HG03135 (cell line): ENCODE measurements around the gene SUV39H2.
"Not testable (repeated sequence)": the region's sequence is repeated elsewhere in the genome, so short reads cannot be mapped to it uniquely, and the experiment has no call there.

ENCODE experiments used
- ATAC-seq: cut with Tn5 transposase; IDR thresholded peaks from one replicate; pipeline ENCODE4 v1.9.1; 2021; ENCODE audit warnings: mild to moderate bottlenecking, moderate library complexity; ENCODE audit not compliant: unreplicated experiment

The SUV39H2 gene

DNA sequence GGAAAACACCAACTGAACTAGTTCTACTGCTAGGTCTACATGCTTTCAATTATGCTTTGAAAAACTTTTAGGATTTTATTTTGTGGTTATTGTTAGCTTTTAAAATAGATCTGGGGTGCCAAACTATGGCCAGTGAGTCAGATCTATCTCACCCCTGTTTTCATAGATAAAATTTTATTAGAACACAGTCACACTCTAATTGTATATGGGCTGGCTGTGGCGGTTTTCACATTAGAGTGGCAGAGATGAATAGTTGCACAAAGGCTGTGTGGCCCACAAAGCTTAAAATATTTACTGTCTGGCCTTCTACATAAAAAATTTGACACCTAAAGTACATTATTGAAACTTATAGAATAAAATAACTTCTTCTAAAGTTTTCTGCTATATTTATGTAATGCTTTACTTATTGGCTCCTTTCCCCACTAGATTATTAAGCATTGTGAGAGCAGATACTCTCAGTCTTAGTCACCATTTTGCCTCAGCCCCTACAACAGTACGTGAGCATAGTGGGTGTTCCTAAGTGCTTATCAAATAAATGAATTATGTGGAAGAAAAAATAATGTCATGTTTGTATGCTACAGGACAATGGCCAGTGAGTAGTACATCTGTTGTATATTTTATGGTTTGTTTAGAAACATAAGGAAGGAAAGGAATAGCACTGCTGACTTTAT is 5.4 kb upstream of the SUV39H2 start:
- no peak for ATAC-seq

DNA sequence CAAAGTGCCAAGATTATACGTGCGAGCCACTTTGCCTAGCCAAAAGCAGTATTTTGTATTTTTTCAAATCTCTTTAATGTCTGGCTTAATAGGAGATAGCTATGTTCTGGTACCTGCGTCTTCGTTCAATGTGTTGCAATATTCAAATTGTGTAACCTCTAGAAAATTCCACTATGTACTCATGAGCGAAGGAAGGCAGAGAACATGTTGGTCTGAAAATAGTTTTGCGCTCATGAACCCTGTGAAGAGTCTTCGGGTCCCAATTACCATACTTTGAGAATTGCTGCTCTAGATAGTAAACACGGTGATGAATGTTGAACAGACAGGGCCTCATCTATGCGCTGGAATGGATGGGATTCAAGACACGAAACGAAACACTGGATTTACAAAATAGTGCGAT is 2.7 kb upstream of the SUV39H2 start:
- ATAC-seq = no peak

DNA sequence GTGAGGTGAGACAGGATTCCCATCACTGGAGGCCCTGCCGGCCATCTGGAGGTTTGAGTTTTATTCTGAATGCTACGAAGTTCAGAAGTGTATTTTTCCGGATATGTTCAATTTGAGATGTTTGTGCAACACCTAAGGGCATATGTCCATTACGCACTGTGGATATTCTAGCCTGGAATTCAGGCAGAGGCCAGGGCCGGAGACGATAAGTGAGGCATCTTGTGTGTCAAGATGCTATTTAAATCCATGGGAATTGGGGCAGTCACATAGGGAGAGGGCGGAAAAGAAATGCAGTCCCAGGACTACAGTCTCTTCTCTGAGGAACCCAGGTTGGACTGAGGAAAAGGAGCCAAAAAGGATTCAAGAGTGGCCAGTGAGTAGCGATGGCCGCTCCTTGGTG is 1.9 kb upstream of the SUV39H2 start:
- no peak for ATAC-seq

DNA sequence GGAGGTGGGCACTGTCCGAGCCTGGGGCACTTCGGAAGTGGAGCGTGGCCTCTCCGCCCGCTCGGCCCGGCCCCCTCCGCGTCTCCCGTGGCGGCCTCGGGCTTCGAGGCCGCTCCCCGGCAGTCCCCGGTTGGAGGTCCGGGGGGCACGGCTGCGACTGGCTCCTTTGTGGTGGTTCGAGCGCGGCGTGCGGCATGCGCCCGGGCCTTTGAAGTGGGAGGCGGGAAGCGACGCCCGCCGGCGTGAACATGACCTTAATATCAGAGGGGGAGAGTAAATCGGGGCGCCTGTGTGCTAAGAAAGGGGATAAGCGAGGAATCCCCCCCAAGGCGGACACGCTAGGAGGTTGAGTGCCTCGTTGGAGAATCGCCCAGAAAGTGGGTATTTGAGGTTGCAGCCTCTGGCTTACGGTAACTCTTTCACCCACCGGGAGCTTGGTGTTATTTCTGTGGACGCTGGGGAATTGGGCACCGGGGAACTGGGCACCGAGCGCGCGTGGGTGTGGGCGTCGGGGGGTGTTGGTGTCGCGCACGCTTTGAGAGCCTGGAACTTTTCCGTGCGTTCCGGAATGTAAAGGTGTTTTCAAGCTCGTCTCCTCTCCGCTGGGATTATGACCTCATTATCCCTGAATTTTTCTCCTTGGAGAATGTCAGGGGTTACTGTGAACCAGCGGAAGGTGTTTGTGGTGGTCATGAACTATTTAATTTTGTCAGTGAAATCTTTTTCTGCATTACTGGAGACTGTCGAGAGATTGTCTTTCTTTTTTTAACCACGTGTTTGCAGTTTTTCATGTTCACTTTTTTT is 660 bp downstream of the SUV39H2 start:
- ATAC-seq = peak; percentile 27

DNA sequence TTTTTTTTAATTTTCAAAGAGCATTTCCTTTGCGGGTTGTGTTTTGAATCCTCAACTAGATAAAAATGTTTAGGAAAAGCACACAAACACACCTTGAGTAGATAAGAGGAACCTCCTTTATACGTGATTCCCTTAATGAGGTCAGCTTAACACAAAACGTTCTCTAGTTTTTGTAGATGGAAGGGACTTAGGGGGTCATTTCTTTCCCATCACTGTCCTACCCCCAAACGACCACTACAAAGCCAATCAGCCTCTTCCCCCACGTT is 1.2 kb downstream of the SUV39H2 start:
- ATAC-seq = no peak

DNA sequence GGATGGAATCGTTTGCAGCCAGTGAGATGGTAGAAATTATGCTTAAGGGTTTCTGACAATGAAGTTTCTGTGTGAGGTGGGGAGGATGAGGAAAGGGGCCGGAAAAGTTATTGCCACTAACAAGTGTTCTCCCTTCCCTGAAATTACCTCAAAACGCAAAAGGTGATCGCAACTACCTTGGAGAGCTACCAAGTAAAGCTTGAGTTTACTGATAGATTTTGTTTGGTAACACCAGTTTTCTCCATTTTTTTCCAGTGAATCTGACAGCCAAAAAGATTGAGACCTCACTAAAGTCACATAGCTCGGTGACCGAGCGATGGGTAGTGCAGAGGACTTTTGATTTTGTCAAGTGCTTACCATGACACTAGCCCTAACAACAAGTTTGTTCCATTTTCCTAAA is 1.6 kb downstream of the SUV39H2 start:
- no peak for ATAC-seq

DNA sequence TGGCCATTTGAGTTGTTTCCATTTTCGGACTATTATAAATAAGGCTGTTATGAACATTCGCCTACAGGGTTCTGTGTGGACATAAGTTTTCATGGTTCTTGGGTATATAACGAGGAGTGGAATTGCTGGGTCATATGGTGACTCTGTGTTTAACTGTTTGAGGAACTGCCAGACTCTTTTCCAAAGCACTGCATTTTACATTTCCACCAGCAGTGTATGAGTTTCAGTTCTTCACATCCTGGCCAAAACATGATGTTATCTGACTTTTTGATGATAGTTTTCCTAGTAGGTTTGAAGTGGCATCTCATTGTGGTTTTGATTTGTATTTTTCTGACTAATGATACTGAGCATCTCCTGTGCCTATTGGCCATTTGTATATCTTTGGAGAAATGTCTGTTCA is 5.4 kb downstream of the SUV39H2 start:
- no peak for ATAC-seq

DNA sequence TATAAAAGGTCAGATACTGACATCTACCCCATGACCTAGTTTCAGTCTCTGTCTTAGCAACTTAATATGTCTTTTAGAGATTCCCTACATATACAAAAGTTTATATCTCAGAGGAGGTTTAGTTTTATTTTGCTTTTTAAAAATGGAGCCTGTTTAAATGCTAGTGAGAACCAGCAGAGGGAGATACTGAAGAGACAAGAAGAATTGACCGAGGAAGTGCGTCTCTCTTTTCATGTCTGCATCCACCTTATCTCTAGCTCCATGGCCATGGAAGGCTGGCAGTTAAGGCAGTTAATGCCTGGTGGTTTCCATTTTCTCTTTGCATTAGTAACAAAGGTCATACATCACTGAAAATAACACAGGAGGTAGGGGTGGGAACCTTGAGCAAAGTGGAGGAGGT is 10.7 kb downstream of the SUV39H2 start:
- no peak for ATAC-seq

DNA sequence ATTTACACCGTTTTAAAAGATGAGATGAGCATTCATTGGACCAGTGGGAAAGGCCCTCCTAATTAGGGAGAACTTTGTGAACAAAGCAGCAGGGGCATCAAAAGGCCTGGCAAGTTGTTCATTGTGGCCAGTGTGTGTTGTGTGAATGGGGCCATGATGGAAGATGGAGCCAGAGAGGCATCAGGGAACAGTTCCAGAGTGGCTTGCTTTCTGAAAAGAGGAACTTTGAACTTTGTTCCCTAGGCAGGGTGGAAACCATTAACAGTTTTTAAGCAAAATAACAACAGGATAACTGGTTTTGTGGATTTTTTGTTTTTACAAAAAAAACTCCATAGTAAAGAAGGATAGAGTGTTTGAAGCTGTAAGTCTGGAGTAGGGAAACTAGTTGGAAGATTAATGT is 12.5 kb downstream of the SUV39H2 start:
- no peak for ATAC-seq

DNA sequence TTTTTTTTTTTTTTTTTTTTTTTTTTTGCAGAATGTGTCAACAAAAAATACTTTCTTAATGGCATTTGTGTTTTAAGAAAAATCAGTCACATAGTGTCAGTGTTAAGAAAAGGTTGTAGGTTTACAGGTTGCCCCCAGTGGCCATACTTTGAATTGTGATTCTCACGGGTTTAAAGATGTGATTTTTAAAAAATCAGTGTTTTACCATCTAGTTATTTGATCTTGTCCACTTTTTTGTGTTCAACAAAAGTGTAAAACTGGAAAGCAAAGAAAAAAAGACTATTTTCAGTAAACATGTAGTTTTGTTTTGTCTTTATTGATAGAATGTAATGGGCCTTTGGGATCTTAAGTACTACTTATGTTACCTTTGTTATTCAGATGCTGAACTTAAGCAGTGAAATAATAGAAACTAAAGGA is 25.7 kb downstream of the SUV39H2 start:
- no peak for ATAC-seq

DNA sequence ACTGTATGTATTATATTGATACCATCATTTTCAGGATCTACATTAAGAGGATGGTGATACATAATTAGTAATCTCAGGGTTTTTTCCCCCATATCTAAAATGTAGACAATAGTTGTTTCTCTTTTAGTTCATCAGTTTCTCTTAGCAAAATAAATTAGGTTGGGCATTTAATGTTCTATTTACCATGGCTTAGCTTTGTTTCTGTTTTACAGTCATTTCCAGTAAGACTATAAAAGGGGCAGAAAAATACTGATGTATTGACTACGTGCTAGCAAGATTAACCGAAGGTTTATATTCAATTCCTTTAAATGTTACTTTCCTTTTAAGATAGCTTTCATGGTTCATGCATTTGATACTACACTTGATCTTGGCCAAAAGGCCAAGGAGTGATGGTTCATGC is 26.2 kb downstream of the SUV39H2 start:
- ATAC-seq = no peak

DNA sequence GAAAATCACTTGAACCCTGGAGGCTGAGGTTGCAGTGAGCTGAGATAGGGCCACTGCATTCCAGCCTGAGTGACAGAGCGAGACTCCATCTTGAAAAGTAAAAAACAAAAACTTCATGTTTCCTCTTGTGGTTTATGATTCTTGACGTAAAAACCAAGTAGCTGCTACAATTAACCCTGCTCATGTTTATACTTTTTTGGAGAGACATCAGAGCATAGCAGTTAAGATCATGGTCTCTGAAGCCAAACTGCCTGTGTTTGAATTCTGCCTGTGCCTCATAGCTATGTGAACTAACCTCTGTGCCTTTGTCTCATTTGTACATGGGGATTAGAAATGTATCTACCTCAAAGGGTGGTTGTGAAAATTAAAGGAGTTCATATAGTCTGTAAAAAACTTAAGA is 27.2 kb downstream of the SUV39H2 start:
- no peak for ATAC-seq

DNA sequence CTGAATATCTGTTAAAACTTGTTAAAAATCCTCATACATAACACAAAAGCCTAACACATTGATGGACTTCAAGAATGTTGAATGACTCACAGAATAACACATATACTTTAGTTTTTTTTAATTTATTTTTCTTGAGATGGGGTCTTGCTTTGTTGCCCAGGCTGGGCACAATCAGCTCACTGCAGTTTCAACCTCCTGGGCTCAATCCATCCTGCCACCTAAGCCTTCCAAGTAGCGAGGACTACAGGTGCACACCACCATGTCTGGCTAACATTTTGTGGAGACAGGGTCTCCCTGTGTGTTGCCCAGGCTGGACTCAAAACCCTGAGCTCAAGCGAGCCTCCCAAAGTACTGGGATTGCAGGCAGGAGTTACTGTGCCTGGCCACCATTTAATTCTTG is 28.1 kb downstream of the SUV39H2 start:
- ATAC-seq = no peak

DNA sequence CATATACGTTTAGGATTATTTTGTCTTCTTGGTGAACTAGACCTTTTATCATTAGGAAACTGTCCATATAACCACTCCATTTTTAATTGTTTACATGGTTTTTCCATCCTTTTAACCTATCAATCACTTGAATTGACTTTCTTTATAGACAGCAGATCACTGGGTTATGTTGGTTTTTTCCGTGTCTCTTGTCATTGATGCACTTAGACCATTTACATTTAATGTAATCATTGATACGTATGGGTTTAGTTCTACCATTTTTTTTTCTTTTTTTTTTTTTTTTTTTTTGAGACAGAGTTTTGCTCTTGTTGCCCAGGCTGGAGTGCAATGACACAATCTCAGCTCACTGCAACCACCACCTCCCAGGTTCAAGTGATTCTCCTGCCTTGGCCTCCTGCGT is 28.9 kb downstream of the SUV39H2 start:
- ATAC-seq = not testable (repeated sequence)

DNA sequence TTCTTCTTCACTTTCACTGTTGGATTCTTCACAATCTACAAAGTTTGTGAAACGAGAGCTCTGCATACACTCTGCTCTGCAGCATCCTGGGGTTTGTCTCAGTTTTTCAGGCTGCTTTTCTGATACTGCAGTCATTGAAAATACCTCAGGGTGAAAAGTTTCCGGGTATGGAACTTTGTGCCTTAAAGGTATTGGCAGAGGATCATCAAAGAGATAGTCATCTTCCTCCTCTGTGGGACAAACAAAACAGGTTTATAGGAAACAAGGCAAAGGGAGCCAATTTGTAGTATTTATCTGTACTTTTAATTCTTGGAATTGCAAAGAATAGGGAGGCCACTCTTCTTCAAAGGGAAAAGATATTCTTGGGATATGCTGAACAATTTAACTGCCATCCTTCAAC is 30.4 kb downstream of the SUV39H2 start:
- no peak for ATAC-seq

DNA sequence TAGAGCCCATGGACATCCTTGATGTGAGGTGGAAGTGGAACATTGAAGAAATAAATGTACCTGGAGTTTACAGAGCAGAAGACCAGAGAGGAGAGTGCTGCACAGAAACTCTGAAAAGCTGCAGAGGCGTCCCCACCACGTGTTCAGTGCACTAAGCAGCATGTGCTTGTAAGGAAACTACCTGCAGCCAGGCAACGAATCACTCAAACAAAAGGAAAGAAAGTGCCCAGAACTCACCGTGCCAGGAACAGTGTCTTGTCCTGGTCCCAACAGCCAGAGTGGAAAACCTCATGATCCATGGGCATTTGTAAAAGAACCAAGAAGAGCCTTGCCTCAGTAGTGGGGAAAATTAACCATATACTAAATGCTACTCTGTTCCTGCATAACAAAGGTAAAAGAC is 32.3 kb downstream of the SUV39H2 start:
- ATAC-seq = no peak

DNA sequence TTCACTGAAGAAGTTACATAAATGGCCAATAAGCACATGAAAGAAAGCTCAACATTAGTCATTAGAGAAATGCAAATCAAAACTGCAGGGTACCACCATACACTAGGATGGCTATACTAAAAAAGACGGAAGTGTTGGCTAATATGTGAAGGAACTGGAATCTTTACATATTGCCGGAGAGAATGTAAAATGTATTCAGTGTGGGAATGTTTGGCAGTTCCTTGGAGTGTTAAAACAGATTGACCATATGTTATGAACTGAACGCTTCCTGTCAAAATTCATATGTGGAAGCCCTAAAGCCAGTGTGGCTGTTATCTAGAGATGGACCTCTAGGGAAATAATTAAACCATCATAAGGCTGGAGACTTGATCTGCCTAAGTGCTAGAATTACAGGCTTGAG is 33.1 kb downstream of the SUV39H2 start:
- ATAC-seq = no peak

DNA sequence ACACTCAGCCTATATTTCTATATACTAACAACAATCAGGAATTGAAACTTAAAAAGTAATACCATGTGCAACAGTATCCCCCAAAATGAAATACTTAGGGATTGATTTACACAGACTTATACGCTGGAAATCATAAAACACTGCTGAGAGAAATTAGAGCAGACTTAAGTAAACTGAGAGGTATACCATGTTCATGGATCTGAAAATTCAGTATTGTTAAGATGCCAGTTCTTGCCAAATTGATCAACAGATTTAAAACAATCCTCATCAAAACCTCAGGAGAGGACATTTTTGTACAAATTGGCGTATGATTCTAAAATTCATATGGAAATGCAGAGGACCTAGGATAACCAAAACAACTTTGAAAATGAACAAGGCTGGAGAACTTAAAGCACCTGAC is 37.9 kb downstream of the SUV39H2 start:
- no peak for ATAC-seq

DNA sequence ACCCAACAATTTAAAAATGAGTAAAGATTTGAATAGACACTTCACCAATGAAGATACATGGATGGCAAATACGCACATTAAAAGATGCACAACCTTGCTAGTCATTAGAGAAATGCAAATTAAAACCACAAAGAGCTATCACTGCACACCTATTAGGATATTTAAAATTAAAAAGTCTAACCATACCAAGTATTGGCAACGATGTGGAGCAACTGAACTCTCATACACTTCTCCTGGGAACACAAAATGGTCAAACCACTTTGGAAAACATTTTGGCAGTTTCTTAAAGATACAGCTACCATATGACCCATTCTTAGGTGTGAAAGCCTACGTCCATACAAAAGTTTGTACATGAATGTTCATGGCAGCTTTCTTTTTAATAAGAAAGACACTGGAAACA is 39.2 kb downstream of the SUV39H2 start:
- no peak for ATAC-seq

DNA sequence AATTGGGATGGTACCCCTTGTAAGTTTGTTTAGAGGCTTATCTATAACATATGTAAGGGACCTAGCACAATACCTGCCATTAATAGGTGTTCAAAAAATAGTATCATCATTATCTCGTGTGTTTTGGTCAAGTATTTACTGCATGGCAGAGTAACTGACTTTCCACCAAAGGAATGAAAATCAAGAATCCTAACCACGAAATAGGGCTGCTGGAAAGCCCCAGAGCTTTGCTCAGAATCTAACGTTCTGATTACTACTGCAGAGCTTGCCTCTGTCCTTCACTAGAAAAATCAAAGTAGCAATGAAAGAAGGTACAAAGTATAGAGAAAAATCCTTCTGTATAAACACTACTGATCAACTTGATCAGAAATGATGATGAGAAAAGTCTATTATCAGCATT is 40.3 kb downstream of the SUV39H2 start:
- no peak for ATAC-seq

DNA sequence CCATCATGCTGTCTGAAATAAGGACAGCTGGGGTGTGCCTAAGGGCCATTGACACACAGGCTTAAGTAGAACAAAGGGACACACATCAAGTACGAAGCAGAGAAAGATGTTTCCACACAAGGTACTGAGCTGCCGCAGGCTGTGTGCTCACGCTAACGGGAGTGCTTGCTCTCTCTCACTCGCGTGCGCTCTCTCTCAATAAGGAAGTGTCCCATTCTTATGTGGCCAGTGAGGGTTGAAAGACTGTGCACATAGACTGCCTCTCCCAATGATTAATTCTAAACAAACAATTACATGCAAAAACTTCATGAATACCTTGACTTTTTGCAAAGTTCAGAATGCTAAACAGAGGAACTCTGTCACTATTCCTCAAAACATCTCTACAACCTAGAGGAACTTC is 45.3 kb downstream of the SUV39H2 start:
- ATAC-seq = no peak

DNA sequence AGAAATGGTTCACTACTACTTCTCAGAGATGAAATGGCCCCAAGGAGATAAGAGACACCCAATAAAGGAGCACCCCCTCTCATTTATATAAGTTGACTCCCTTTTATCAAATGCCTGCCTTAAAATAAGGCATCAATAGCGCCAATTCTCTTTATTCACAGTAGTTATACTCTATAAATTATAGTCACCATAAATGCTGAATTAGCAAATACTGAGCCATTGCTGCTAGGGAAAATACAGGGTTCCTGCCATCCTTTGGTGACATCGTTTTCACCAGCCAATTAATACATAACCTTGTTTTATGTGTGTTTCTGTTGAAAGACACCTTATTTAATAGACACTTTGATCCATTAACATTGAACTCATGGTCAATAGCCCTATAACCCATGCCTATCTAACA is 46.6 kb downstream of the SUV39H2 start:
- ATAC-seq = no peak

DNA sequence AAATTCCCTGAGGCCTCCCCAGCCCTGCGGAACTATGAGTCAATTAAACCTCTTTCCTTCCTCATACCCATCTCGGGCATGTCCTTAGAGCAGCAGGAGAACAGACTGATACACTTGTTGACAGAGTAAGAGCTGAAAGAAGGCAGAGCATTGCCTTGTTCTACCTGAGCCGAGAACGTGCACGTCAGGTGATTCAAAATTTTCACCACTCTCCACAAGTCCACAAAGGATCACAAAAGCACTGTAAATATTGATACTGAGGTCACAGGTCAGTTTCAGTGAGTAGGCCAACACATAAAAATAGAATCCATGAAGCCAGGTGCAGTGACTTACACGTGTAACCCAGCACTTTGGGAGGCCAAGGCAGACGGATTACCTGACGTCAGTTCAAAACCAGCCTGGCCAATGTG is 47.4 kb downstream of the SUV39H2 start:
- ATAC-seq = no peak
